HG03280 (cell line): ENCODE data around the gene AKIRIN1.
"Not testable (repeated sequence)": the region's sequence is repeated elsewhere in the genome, so short reads cannot be mapped to it uniquely, and the experiment has no call there.

Experiments used
- ATAC-seq: cut with Tn5 transposase; IDR thresholded peaks from one replicate; pipeline ENCODE4 v1.9.1; 2021; ENCODE audit warnings: mild to moderate bottlenecking, moderate library complexity; ENCODE audit not compliant: unreplicated experiment

AKIRIN1 gene

GRCh38 chr1:39036678-39037077 lies 45.6 kb downstream of the AKIRIN1 start:
- no peak for ATAC-seq

- no peak for ATAC-seq
These were observed 52.4 kb downstream of the AKIRIN1 start for GRCh38 chr1:39043513-39043912.

GRCh38 chr1:39044762-39045161 lies 53.7 kb downstream of the AKIRIN1 start:
- ATAC-seq, result no peak

GRCh38 chr1:39045231-39045630 lies 54.2 kb downstream of the AKIRIN1 start:
- no peak for ATAC-seq

- ATAC-seq, result no peak
These were observed 55.6 kb downstream of the AKIRIN1 start for GRCh38 chr1:39046613-39047210.

GRCh38 chr1:39047374-39048229 lies 56.5 kb downstream of the AKIRIN1 start:
- ATAC-seq, result no peak

GRCh38 chr1:39048745-39049370 lies 57.8 kb downstream of the AKIRIN1 start:
- no peak for ATAC-seq

GRCh38 chr1:39050001-39050400 lies 58.9 kb downstream of the AKIRIN1 start:
- no peak for ATAC-seq

GRCh38 chr1:39051193-39051850 lies 60.2 kb downstream of the AKIRIN1 start:
- not testable (repeated sequence) for ATAC-seq

- no peak for ATAC-seq
These were observed 60.9 kb downstream of the AKIRIN1 start for GRCh38 chr1:39051956-39052355.

GRCh38 chr1:39055213-39055710 lies 64.2 kb downstream of the AKIRIN1 start:
- ATAC-seq, result not testable (repeated sequence)
